T47D (cell line): Measurements from ENCODE around the gene TNS1.

Experiments
- DNase-seq, 2 experiments: peaks; one replicate each; pipeline versions ENCODE4 v3.0.0 to v3.0.0-alpha.2; 2011 to 2012; ENCODE audit warnings: low read depth in 1 of 2, low spot score in 1 of 2
- JUND ChIP-seq: IDR thresholded peaks from 2 replicates; pipeline ENCODE4 v1.6.1; 2012; ENCODE audit warnings: low read depth
- in situ Hi-C: cut with HindIII; loops from 2 replicates; pipeline ENCODE4 v1.10.0; 2016; ENCODE audit warnings: low sequenced_read_pairs, low pct_unique_long_range_greater_than_20kb

Gene TNS1

DNA sequence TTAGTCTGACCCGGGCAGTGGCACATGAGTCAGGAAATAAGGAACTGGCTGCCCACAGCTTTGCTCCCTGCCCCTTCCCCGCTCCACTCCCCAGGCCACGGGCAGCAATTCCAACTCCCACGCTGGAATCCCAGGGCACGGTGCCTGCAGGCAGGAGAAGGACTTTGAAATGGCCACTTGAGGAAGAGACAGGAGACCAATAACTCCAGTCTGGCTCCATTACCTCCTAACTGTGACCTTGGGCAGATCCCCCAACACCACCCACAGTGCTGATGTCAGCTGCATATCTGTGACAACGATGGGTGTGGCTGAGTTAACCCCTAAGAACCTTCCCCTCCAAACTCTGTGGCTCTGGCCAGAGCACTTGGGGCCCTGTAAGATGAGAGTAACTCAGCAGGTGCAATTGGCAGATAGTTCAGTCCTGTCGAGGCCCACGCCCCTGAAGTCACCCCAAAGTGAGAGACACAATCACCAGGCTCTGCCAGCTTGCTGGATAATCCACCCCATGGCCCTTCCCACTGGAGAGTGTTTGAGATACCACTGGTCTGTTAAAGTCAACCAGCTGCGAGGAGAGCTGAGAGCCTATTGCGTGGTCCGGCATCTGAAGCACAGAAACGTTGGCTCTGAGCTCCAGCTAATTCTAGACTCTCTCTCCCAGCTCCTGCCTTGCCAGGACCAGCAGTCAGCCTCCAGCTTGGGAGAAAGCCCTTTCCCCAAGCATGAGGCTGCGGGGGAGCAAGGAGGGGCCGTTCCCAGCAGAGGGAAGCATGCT is 175.2 kb downstream of the TNS1 start:
- no peak for DNase-seq
- TF ChIP-seq JUND: no peak
- in situ Hi-C loops: no loop called here

DNA sequence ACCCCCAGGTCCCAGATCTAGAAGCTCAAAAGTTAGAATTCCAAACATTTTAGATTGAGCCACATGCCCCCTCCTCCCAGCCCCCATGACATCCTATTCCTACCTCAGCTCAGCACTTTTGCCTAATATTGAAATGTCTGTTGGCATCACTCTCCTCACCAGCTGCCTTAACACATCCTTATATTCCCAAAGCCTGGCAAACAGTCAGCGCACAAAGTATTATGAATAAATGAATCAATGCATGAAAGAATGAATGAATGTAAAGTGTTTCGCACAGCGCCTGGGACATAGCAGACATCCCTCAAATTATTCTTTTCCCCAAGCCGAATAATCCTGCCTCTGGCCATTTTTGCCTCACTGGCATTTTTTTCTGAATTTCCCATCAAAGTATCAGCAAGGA is 175.8 kb downstream of the TNS1 start:
- in situ Hi-C loops: no loop called here
- no peak for TF ChIP-seq JUND
- no peak for DNase-seq

DNA sequence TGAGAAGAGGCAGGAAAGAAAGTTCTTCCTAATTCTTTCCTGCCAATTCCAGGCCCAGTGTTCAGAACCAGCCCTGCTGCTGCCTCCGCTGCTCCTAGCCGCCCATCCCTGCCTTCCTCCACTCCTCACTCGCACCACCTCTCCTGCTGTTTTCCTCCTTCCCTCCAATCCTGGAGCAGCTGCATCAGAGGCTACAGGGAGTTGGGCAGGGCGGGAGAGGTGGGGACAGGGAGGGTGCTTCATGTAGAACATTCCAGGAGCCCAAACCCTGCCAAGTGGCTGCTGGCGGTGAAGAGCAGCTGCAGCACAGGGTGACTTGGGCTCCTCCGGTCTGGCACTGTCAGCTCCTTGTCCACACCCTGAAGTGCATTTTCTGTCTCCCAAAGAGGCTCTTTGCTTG is 176.3 kb downstream of the TNS1 start:
- no peak for DNase-seq
- in situ Hi-C loops: no loop called here
- TF ChIP-seq JUND: no peak

DNA sequence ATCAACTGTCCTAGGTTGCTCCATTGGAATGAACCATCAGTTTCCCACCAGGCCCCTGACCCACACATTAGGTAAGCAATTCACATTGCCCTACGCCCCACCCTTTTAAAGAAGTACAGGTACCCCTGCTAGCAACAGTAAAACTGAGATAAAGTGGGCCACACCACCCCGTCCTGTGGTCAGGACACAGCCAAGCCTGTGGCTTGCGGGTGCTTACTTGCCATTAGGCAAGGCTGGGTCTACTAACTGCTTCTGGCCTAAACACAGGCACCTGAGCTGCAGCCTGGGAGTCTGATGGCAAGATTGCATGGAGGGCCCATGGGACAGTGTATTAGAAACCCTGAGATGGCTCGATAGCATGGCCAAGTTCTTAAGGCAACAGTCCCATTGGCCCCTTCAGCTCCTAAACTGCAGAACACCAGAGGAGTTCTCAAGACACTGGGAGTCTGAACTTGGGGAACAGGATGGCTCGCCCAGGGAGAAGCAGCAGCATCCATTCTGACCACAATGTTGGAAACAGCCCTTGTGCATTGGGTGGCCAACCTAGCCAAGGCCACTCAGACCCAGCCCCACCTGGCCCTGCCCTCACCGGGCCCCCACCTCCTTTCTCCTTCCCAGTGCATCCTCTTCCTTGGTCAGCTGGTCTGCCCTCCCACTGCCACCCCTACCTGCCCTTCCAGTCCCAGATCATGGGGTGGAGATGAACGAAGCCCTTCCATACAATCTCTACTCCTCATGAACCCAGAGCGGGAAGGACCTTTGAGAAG is 177.1 kb downstream of the TNS1 start:
- TF ChIP-seq JUND: no peak
- DNase-seq: no peak
- in situ Hi-C loops: no loop called here

DNA sequence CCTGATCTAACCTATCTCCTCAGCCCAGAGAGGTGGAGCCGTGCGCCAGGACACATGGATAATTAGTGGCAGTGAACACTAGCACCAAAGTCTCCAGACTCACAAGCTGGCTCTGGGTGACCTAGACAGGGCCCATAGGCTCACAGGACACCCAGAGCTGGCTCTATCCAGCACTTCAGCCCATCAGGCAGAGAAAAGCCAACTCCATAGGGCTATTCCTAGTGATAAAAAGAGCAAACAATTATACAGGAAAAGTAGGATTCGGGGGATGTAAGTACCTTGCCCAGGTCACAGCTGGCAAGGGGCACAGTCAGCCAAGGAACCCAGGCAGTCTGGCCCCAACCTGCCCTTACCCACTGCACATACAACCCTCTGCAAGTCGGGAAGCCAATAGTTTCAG is 178.6 kb downstream of the TNS1 start:
- DNase-seq: no peak
- TF ChIP-seq JUND: no peak
- in situ Hi-C loops: no loop called here

DNA sequence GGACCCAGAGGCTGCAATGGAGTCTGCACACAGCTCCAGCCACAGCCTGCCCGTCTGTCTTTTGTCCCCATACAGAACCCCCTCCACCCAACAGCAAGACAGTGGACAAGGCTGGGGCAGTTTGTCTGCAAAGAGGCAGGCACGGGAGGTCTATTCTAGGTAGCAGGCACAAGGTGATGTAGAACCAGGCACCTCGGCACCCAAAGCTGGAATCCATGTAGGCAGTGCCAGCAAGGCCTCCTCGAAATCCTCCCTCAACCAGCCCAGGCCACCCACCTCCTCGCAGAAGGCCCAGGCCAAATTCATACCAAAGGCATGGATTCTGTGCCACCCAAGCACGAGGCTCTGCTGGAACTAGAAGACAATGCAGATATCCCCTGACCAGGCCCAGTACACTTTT is 179.2 kb downstream of the TNS1 start:
- TF ChIP-seq JUND: no peak
- in situ Hi-C loops: no loop called here
- no peak for DNase-seq

DNA sequence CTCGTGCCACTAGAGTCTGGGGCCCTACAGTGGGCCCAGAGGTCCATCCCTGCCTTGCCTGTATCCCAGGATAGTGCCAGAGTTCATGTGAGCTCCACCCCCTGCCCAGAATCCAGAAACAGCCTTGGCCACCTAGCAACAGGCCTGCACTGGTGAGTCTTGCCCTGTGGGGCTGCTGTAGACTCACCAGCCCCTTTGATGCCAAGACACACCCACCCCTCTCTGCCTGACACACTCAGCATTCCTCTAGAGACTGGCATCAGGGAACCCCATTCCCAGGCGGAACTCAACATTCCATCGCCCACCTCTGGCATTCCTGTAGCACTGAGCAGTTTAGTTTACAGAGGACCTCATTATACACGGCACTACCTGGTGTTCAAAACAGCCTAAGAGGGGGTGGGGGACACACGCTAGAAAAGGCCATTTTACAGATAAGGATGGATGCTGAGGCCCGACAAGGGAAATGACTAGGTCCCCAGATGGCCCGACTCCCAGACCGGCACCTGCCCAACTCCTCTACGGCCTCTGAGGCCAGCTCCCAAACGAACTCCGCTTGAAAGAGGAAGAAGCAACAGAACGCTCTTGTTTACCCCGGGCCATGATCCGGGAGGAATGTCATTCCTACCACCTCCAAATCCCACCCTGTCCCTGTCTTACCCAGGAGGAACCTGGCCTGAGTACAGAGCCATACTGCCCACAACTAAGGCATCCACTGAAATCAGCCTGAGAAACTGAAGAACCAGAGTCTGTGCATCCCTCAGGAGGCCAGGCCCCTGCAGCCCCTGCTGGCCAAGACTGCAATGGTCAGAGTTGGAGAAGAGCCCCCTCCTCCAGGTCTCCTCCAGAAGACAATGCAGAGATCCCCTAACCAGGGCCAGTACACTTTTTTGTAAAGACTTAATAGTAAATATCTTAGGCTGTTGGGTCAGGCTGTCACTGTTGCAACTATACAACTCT is 180.2 kb downstream of the TNS1 start:
- no peak for TF ChIP-seq JUND
- DNase-seq: no peak
- in situ Hi-C loops: no loop called here

DNA sequence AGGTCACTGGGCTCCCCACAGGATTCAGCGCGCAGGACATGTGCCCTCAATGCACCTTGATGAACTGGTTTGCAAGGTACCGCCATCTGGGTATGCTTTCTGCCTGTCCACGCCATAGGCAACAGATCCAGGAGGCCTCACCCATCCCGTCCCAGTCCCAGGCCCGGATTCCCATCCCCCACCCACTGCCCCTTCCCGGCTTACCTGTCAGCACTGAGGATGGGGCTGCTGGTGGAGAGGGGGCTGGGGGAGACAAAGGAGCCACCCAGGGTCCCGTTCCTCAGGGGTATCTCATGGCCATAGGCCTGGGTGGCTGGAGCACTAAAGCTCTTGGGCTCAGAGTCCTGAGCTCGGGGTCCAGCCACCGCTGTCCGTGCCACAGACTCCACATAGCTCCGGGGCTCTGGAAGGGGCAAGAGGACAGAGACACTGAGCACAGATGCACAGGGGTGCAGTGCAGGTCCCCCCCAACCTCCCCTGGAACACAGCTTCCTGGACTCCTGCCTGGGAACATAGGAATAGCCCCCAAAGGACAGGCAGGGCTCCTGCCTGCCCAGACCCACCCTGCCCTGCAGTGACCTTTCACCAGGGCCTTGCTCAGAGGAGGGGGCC is 181.2 kb downstream of the TNS1 start:
- DNase-seq: no peak
- TF ChIP-seq JUND: no peak
- in situ Hi-C loops: no loop called here

DNA sequence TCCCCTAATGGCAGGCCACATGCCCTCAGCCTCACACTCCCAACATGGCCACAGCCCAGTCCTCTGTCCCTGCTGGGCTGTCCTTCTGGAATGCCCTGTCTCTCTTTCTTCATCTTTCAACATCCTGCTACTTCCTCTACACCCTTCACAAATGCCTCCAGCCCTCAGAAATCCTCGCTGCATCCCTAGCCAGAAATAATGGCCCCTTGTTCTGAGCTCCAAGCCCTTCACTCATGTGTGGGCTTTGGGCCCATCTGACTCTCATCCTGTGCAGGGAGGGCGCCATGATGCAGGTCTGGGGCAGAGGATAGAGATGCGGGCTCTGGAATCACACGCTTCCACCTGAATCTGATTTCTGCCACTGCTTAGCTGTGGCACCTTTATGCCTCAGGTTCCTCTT is 181.9 kb downstream of the TNS1 start:
- TF ChIP-seq JUND: no peak
- in situ Hi-C loops: no loop called here
- DNase-seq: no peak

DNA sequence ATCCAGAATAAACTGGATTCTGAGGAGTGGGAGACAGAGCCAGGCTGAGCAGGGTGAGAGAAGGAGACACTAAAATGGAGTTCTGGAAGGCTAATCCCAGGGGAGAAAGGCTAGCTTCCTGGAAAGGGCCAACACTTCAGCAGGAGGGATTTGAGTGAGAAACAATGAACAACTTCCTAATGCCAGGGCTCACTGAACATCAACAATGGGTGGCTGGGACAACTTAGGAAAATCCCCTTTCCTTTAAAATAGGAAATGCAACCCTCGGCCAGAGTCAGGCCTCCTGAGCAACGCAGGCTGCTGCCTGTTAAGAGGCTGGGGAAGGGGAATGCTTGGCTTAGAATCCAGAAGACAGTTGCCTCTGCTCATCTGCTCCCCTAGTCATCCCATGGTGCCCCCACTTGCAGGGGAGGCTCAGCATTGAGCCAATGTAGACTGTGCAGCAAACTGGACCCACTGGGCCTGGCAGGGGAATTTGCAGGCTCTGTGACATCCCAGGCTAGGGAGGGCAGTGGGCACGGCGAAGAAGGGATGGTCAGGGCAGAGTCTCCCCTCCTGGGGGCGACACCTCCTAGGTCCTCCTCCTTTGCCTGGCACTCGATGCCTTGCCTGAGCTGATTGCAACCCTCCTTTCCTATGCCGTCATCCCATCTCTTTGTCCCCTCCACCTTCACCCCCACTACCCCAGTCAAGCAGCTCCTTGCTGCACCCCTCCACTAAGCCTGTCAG is 182.5 kb downstream of the TNS1 start:
- in situ Hi-C loops: no loop called here
- no peak for TF ChIP-seq JUND
- no peak for DNase-seq

DNA sequence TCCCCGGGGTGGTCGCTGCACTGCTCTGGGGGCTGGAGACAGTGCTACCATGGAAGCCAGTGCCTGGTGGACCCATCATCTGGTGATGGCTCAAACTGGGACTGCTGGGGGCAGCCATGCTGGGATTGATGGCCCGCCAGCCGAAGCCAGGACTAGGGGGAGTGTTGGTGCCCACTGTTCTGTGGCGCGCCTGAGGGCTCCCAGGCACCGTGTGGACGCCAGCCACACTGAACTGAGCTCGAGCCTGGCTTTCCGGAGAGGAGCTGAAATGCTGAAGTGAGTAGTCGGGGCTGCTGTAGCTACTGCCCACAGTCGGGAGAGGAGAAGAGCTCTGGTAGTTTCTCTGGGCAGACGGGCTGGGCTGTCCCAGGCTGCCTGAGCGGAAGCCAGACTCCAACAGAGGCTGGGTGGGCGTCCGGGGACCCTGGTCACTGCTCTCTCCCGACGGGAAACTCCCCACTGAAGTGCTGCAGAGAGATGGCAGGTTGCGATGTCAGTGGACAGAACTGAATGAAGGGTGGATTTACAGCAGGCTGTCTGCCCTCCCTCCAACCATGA is 184.4 kb downstream of the TNS1 start:
- no peak for TF ChIP-seq JUND
- in situ Hi-C loops: no loop called here
- no peak for DNase-seq
